Stimulated activated CD4-positive, alpha-beta T cell treated with anti-CD3 and anti-CD28 coated beads, Interleukin-12 subunit alpha, Interleukin-12 subunit beta, amount 100 ng/mL, for 48 hours (primary cell): ENCODE measurements around the gene CROCC2.

Experiments
- DNase-seq, 3 donors: peaks; one replicate each; pipeline ENCODE4 v3.0.0-alpha.2; 2020; ENCODE audit warnings: low read depth in 2 of 3, low spot score in 1 of 3

CROCC2 gene

GRCh38 chr2:241009601-241010530 lies 103.7 kb downstream of the CROCC2 start:
- DNase-seq: peak in 1 of 3 donors; percentile 13

- DNase-seq: no peak
These were observed 104.6 kb downstream of the CROCC2 start for GRCh38 chr2:241010531-241011295.

GRCh38 chr2:241011296-241011600 lies 105.1 kb downstream of the CROCC2 start:
- DNase-seq: no peak

GRCh38 chr2:241011751-241012510 lies 105.8 kb downstream of the CROCC2 start:
- no peak for DNase-seq

GRCh38 chr2:241014224-241014623 lies 108.1 kb downstream of the CROCC2 start:
- DNase-seq: no peak

GRCh38 chr2:241014764-241015163 lies 108.6 kb downstream of the CROCC2 start:
- no peak for DNase-seq

- DNase-seq: no peak
These were observed 109.3 kb downstream of the CROCC2 start for GRCh38 chr2:241015439-241015838.

- DNase-seq: no peak
These were observed 111.2 kb downstream of the CROCC2 start for GRCh38 chr2:241017228-241017940.

- no peak for DNase-seq
These were observed 112.1 kb downstream of the CROCC2 start for GRCh38 chr2:241018051-241018891.

- DNase-seq: no peak
These were observed 113.5 kb downstream of the CROCC2 start for GRCh38 chr2:241019441-241020139.

- DNase-seq: no peak
These were observed 114.1 kb downstream of the CROCC2 start for GRCh38 chr2:241020201-241020600.

GRCh38 chr2:241020629-241021190 lies 114.6 kb downstream of the CROCC2 start:
- no peak for DNase-seq

- no peak for DNase-seq
These were observed 119.5 kb downstream of the CROCC2 start for GRCh38 chr2:241025639-241026038.

- no peak for DNase-seq
These were observed 123.6 kb downstream of the CROCC2 start for GRCh38 chr2:241029599-241030332.

- DNase-seq: no peak
These were observed 124.2 kb downstream of the CROCC2 start for GRCh38 chr2:241030333-241030680.

GRCh38 chr2:241030883-241031282 lies 124.7 kb downstream of the CROCC2 start:
- no peak for DNase-seq

- no peak for DNase-seq
These were observed 125.5 kb downstream of the CROCC2 start for GRCh38 chr2:241031436-241032165.
